HG02840 (cell line): Measurements from ENCODE around the gene CDH16.
"Not testable (repeated sequence)": the region's sequence is repeated elsewhere in the genome, so short reads cannot be mapped to it uniquely, and the experiment has no call there.

Experiments
- ATAC-seq: cut with Tn5 transposase; IDR thresholded peaks from one replicate; pipeline ENCODE4 v1.9.1; 2021; ENCODE audit warnings: mild to moderate bottlenecking, moderate library complexity, moderate number of reproducible peaks; ENCODE audit not compliant: unreplicated experiment, low FRiP score

CDH16 gene

DNA sequence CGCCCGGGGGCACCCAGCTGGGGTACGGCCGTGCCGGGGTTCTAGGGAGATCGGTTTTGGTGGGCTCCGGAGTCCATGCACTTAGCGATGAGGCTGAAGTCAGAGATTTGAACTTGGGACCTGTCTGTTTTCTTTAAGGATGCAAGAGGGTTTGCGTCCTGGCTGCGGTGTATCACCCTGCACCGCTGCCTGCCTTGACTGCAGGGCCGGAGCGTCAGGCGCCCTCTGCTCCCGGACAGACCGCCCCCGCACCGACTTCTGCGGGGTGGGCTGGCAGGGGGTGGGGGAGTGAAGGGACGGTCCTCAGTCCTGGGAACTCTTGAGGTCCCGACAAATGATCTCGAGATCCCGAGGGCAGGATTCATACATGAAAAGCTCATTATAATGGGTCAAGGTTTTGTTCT is 37.7 kb downstream of the CDH16 start:
- no peak for ATAC-seq

DNA sequence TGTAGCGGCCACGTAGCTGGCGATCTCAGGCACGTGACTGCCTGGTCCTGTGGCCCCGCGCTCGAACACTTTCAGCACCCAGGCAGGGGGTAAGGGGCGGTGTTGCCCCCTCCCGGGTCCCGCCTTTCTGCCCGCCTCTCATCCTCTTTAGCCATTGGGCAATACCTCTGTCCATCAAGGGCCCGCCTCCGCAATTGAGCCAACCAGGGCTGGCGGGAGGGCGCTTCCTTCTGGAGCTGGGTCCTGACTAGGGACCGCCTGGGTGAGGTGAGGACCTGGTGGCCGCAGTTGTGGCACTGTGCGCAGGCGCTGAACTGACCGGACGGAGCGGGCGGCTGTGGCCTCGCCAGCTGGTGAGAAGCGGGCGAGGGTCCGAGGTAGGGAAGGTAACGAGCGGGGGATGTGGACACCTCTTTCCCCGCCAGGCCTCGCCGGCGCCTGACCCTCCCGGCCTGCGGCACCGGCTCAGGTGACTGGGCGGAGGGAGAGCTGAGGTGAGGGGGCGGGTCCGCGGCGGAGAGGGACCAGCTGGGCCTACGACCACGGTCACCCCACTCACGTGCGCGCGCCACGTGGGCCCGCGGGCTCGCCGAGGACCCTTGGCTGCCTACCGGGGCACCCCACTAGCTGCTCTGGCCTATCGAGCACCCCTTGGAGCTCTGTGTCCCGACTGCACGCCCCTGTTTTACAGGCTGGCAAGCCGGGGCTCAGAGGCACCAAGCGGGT is 38.2 kb downstream of the CDH16 start, which contains the start of gene PDP2:
PDP2 (plus strand) TSS at position 228 of the 726 bp plus-strand sequence. CDS start 3,770 bp downstream, outside the sequence.
- ATAC-seq: peak; percentile 96

DNA sequence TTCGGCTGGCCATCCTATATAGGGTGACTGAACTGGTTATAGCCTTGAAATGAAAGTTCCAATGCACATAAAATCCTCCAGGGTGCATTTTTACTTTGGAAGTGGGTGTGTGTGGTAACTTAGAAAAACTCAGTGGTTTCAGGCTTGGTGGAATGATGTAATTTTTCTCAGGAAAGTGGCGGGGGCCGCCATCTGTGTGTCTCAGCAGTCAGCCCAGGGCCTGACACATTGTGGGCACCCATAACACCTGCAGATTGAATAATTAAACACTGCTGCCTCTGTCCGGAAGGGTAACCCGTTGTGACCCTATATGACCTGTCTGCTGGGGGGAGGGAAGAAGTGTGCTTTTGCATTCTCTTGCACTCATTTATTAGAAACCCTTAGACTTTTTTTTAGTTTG is 40.6 kb downstream of the CDH16 start:
- no peak for ATAC-seq

DNA sequence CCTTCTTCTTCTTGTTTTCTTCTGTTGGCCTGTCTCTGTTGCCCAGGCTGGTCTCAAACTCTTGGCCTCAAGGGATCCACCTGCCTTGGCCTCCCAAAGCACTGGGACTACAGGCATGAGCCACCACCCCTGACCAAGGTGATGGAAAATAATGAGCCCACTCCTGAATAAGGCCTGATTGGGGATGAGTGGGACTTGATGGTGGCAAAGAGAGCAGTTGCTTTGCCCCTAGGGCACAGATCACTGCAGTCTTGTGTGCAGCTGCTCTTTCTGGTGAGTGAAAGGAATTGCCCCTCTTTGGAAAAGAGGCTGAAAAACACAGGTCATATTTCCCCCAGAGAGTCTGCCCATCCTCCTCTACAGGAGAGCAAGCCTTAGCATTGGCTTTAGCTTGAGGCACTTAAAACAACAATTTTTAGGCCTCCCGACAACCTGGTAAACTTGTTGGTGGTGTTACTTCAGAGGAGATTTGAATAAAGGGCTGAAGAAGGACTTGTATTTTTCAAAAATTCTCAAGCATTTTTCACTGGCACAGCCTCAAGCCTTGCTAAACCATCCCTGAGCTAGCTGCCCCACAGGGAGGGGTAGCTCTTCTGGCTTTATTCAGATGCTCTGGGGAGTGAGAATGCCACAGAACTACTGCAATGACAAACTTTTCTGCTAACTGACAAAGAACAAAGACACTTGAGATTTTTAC is 44.5 kb downstream of the CDH16 start:
- no peak for ATAC-seq

DNA sequence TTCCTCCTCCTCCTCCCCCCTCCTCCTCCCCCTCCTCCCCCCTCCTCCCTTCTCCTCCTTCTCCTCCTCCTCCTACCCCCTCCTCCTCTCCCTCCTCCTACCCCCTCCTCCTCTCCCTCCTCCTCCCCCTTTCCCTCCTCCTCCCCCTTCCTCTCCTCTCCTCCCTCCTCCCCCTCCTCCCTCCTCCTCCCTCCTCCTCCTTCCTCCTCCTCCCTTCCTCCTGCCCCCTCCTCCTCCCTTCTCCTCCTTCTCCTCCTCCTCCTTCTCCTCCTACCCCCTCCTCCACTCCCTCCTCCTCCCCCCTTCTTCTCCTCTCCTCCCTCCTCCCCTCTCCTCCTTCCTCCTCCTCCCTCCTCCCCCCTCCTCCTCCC is 45.0 kb downstream of the CDH16 start:
- ATAC-seq: no peak

DNA sequence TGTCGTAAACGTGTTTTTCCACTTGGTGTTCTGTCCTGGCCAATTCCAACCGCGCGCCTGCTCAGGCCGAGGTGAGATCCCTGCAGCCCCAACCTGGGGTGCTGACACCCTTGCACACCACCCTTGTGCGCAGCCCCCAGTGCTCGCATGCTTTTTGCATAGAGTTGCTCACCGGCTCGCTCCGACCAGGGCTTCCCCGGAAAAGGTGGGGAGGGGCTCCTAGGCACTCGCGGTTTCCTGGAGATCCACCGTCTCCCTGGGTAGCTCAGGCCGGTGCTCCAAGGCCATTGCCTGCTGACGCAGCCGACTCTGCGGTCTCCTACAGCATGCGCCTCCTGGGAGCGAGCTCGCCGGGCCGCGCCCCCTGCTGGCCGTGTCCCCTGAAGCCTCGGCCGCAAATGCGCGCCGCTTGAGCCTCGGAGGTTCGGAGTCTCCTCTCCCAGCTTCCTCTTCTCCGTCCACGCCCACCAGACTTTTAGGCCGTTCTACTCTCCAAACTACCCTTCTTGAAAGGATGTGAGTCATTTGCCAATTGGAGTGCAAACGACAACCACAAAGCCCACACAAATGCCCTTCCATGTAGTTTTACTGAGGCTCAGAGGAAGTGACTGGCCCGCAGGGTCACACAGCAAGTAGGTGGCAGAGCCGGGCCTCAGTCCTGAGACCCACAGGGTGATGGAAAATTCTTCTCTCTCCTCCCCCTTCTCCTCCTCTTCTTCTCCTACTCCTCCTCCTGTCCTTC is 45.6 kb downstream of the CDH16 start:
- ATAC-seq: peak; percentile 81

DNA sequence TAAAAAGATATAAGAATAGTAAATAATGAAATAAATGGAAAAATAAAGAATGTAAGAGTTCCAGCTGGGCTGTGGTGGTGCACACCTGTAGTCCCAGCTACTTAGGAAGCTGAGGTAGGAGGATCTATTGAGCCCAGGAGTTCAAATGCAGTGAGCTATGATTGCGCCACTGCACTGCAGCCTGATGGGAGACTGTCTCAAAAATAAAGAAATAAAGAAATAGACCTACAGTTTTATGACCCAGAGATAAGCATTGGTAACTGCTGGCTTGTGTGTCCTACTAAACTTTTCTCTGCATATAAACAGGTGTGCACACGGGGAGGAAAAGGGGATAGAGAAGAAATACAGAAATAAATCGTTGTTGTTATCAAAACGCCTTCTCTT is 46.1 kb downstream of the CDH16 start:
- no peak for ATAC-seq

DNA sequence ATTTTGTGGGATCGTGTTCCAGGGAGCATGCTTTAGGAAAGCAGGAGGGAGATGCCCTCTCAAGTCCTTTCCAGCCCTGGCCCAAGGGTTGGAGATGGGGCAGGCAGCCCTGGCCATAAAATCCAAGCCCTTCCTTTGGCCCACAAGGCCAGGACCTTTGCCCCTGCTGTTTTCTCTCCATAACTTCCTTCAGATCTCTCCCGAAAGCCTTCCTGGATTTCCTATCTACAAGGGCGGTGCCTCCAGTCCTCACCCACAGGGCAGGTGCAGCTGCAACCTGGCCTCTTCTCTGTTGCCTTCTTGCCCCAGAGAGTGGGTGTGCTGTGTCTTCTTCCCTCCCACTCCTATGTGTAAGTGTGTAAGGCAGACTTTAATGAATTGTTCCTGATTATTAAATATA is 46.8 kb downstream of the CDH16 start:
- no peak for ATAC-seq

DNA sequence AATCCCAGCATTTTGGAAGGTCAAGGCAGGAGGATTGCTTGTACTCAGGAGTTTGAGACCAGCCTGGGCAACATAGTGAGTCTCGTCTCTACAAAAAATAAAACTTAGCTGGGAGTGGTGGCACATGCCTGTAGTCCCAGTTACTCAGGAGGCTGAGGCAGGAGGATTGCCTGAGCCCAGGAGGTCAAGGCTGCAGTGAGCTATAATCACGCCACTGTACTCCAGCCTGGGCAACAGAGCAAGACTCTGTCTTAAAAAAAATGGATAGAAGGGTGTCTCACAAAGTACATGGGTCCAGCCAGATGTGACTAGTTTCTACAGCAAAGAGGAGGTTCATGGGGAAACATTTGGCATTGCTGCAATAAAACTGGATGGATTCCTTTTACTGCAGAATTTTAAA is 47.3 kb downstream of the CDH16 start:
- not testable (repeated sequence) for ATAC-seq

DNA sequence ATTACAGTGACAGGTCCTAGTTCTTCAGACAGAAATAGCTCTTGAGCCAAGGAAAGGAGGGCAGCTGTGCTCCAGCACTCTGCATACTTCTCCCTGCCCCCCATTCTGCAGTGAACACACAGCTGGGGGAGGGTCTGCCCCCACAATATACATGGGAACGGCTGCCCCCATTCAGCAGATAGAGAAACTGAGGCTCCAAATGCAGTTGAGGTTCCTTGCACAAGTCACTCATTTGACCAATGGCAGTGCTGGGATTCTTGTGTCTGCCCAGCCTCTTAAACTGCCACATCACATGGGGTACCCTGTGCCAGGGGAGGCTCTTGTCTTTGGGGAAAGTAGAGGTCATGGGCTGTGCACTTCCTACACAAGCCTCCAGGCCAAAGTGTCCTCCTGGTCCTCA is 49.3 kb downstream of the CDH16 start:
- no peak for ATAC-seq

DNA sequence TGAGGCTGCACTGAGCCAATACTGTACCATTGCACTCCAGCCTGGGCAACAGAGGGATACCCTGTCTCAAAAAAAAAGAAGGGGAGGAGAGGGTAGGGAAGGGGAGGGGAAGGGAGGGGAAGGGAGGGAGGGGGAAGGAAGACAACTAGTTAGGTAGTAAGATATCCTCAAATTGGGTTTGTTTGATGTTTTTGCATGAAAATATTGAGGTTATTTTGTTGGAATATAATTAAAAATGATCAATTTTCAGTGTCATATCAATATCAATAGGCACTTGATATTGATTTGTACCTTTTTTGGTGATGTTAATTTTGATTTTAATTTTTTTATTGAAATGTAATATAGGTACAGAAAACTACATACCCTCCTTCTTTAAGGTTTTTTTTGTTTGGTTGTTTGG is 55.0 kb downstream of the CDH16 start:
- ATAC-seq: no peak

DNA sequence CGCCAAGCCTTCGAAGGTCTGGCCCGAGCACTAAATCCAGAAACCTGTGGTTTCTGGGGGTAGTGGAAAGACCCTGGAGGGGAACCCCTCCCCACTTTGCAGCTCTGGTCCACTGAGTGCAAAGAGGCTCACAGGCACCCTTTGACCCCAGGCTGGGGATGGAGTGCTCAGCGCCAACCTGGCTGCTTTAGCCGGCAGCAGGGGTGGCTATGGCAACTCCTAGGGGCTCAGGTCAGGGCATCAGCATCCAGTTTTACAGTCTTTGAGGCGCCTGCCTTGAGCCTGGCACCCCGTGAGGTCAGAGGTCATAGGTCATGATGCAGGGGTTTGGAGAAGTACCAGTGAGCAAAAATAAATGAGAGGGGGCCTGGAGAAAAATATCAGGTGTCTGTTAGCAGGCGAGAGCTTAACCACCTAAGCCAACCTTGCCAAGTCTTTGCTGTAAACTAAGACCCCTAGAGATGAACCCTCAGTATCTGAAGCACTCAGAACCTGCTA is 56.6 kb downstream of the CDH16 start:
- ATAC-seq: no peak

DNA sequence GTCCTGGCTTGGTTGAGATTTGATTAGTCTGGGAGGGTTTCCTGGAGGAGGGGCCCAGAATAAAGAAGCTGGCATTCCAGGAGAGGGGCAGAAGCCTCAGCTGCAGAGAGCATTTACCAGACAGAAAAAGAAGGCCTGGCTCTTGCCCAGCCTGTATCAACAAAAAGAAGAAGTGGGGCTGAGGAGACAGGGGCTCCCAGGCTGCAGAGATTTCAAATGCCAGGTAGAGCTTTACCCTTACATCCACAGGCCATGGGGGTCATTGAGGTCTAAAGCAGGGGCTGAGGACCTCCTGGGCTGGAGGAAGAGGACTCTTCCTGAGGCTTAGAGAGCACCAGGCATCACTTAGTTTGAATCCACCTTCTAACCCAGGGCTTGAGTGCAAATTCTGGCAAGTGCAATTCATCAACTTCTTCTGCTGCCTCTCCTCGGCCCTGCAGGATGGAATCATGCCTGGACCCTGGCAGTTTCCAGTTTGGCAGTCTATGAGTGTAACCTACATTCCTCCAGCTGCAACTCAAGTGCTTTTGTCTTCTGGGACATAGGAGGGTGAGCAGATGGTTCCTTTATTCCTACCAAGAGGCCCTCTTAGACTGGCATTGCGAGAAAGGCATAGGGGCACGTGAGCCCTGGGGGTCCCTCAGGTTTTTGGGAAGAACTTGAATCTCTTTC is 59.2 kb downstream of the CDH16 start:
- ATAC-seq: no peak

DNA sequence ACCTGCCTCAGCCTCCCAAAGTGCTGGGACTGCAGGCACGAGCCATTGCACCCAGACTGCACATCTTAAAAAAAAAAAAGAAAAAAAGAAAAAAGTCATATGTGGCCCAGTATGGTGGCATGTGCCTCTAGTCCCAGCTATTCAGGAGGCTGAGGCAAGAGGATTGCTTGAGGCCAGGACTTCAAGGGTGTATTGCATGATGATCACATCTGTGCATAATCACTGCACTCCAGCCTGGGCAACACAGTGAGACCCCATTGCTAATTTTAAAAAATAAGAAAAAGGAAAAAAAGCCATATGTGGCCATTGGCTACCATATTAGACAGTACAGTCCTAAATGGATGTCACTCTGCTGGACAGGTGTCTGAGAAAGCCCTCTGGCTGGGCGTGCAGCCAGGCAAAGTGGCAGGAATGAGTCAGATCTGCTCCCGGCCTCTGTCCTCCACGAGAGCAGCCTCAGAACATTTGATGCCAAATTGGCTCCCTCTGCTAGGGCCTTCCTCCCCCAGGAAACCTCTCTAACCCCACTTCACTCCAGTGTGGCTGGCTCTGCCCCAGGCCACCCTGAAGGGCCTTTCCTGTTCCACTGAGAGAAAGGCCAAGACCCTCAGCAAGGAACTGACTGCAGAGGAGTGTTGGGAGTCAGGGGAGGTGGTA is 59.8 kb downstream of the CDH16 start:
- no peak for ATAC-seq
